ENCODE results near the gene AGPS. TPM values are rescaled to one million over a fixed set of nuclear protein-coding genes. Genes with fewer than 3 reads are reported as not detected.
"Not testable (repeated sequence)": the region's sequence is repeated elsewhere in the genome, so short reads cannot be mapped to it uniquely, and the experiment has no call there.

The AGPS gene
- total RNA-seq, 2 experiments from 2014 or later = 52.0 to 52.8 TPM

GRCh38 chr2:177430411-177430810, 37.8 kb downstream of the AGPS start:
- no peak for DNase-seq
- POLR2A ChIA-PET = no interaction called here
- Mint-ChIP-seq H3K9me3 (peaks cover 59% of the 10 kb centered on the region), H3K27me3 (no peaks in the 10 kb centered on the region), H3K27ac (no peak overlapping the region), H3K36me3 (ENCODE audit: low read depth) (peaks cover 79% of the 10 kb centered on the region), H3K4me3 (no peak overlapping the region), H3K4me1 (peaks cover 2% of the 10 kb centered on the region)
- CTCF ChIA-PET = interaction anchor here (0.9 kb wide), 1 partner anchor 15 kb away, joined by 3 read pairs; no protein-coding TSS in a partner anchor

- DNase-seq, H3K4me1 Mint-ChIP-seq, H3K27me3 Mint-ChIP-seq, H3K27ac Mint-ChIP-seq, H3K4me3 Mint-ChIP-seq: not testable (repeated sequence)
- ChIA-PET CTCF (interaction anchor here (0.9 kb wide), 1 partner anchor 15 kb away, joined by 3 read pairs; no protein-coding TSS in a partner anchor), POLR2A (interaction anchor here (0.5 kb wide), 1 partner anchor 1084 kb away, joined by 3 read pairs; no protein-coding TSS in a partner anchor)
- H3K36me3 Mint-ChIP-seq (ENCODE audit: low read depth) = peaks cover 71% of the 10 kb centered on the region
- peaks cover 53% of the 10 kb centered on the region for H3K9me3 Mint-ChIP-seq
Observed at GRCh38 chr2:177431111-177431725, 38.6 kb downstream of the AGPS start.

- CTCF ChIA-PET = no interaction called here
- no peaks in the 10 kb centered on the region for H3K27me3 Mint-ChIP-seq
Observed at GRCh38 chr2:177432703-177433102, 40.1 kb downstream of the AGPS start.

GRCh38 chr2:177433402-177433801, 40.8 kb downstream of the AGPS start:
- peaks cover 57% of the 10 kb centered on the region for H3K36me3 Mint-ChIP-seq (ENCODE audit: low read depth)
- POLR2A ChIA-PET = no interaction called here
- H3K27me3 Mint-ChIP-seq = no peaks in the 10 kb centered on the region
- CTCF ChIA-PET = no interaction called here
- H3K27ac Mint-ChIP-seq = no peak overlapping the region
- H3K4me3 Mint-ChIP-seq = no peak overlapping the region
- peaks cover 34% of the 10 kb centered on the region for H3K9me3 Mint-ChIP-seq
- DNase-seq = no peak
- peaks cover 2% of the 10 kb centered on the region for H3K4me1 Mint-ChIP-seq

More at GRCh38 chr2:177432703-177433102, 40.1 kb downstream of the AGPS start:
- Mint-ChIP-seq H3K4me3 (no peak overlapping the region), H3K4me1 (peaks cover 2% of the 10 kb centered on the region), H3K27ac (no peak overlapping the region), H3K36me3 (ENCODE audit: low read depth) (peaks cover 61% of the 10 kb centered on the region), H3K9me3 (peaks cover 40% of the 10 kb centered on the region)
- DNase-seq = no peak
- POLR2A ChIA-PET = no interaction called here

- no peak for DNase-seq
- H3K27me3 Mint-ChIP-seq = no peaks in the 10 kb centered on the region
- peaks cover 2% of the 10 kb centered on the region for H3K4me1 Mint-ChIP-seq
- peaks cover 50% of the 10 kb centered on the region for H3K36me3 Mint-ChIP-seq (ENCODE audit: low read depth)
- POLR2A ChIA-PET = no interaction called here
- H3K27ac Mint-ChIP-seq = no peak overlapping the region
- no peak overlapping the region for H3K4me3 Mint-ChIP-seq
- H3K9me3 Mint-ChIP-seq = peaks cover 26% of the 10 kb centered on the region
- CTCF ChIA-PET = no interaction called here
Observed at GRCh38 chr2:177434475-177434874, 41.9 kb downstream of the AGPS start.

- POLR2A ChIA-PET = no interaction called here
- CTCF ChIA-PET = interaction anchor here (0.8 kb wide), 1 partner anchor 273 kb away, joined by 3 read pairs; no protein-coding TSS in a partner anchor
- peaks cover 45% of the 10 kb centered on the region for H3K36me3 Mint-ChIP-seq (ENCODE audit: low read depth)
Observed at GRCh38 chr2:177445200-177445599, 52.6 kb downstream of the AGPS start.

GRCh38 chr2:177448031-177448430, 55.5 kb downstream of the AGPS start:
- Mint-ChIP-seq H3K36me3 (ENCODE audit: low read depth) (peaks cover 51% of the 10 kb centered on the region), H3K9me3 (no peaks in the 10 kb centered on the region), H3K4me3 (no peak overlapping the region), H3K27me3 (no peaks in the 10 kb centered on the region), H3K4me1 (no peaks in the 10 kb centered on the region), H3K27ac (no peak overlapping the region)
- POLR2A ChIA-PET = no interaction called here
- no peak for DNase-seq
- CTCF ChIA-PET = no interaction called here

More at GRCh38 chr2:177445200-177445599, 52.6 kb downstream of the AGPS start:
- H3K27ac Mint-ChIP-seq = no peak overlapping the region
- no peaks in the 10 kb centered on the region for H3K9me3 Mint-ChIP-seq
- H3K4me3 Mint-ChIP-seq = no peak overlapping the region
- no peak for DNase-seq
- no peaks in the 10 kb centered on the region for H3K27me3 Mint-ChIP-seq
- H3K4me1 Mint-ChIP-seq = no peaks in the 10 kb centered on the region

- no peaks in the 10 kb centered on the region for H3K4me1 Mint-ChIP-seq
- DNase-seq = no peak
- H3K9me3 Mint-ChIP-seq = peaks cover 3% of the 10 kb centered on the region
- ChIA-PET CTCF (no interaction called here), POLR2A (no interaction called here)
- no peak overlapping the region for H3K4me3 Mint-ChIP-seq
- peaks cover 49% of the 10 kb centered on the region for H3K36me3 Mint-ChIP-seq (ENCODE audit: low read depth)
- H3K27me3 Mint-ChIP-seq = no peaks in the 10 kb centered on the region
- H3K27ac Mint-ChIP-seq = no peak overlapping the region
Observed at GRCh38 chr2:177449159-177449558, 56.6 kb downstream of the AGPS start.

GRCh38 chr2:177455187-177455586, 62.6 kb downstream of the AGPS start:
- Mint-ChIP-seq H3K36me3 (ENCODE audit: low read depth) (peaks cover 58% of the 10 kb centered on the region), H3K4me3 (no peak overlapping the region), H3K4me1 (no peaks in the 10 kb centered on the region), H3K27me3 (no peaks in the 10 kb centered on the region), H3K27ac (no peak overlapping the region), H3K9me3 (peaks cover 13% of the 10 kb centered on the region)
- ChIA-PET CTCF (interaction anchor here (0.9 to 1.1 kb wide), 2 partner anchors 40 to 149 kb away, joined by 3 read pairs; no protein-coding TSS in a partner anchor), POLR2A (interaction anchor here (0.7 kb wide), 1 partner anchor 104 kb away, joined by 3 read pairs; no protein-coding TSS in a partner anchor)
- DNase-seq = no peak

- peaks cover 57% of the 10 kb centered on the region for H3K36me3 Mint-ChIP-seq (ENCODE audit: low read depth)
- CTCF ChIA-PET = not testable (repeated sequence)
Observed at GRCh38 chr2:177459756-177460155, 67.2 kb downstream of the AGPS start.

GRCh38 chr2:177460973-177461585, 68.5 kb downstream of the AGPS start:
- Mint-ChIP-seq H3K27ac (no peak overlapping the region), H3K36me3 (ENCODE audit: low read depth) (peaks cover 58% of the 10 kb centered on the region)

More at GRCh38 chr2:177459756-177460155, 67.2 kb downstream of the AGPS start:
- peaks cover 11% of the 10 kb centered on the region for H3K9me3 Mint-ChIP-seq
- H3K4me3 Mint-ChIP-seq, POLR2A ChIA-PET, H3K27ac Mint-ChIP-seq, H3K4me1 Mint-ChIP-seq, DNase-seq, H3K27me3 Mint-ChIP-seq: not testable (repeated sequence)

GRCh38 chr2:177464549-177464948, 72.0 kb downstream of the AGPS start:
- ChIA-PET CTCF (interaction anchor here (1.0 to 1.7 kb wide), 2 partner anchors 11 to 23 kb away, joined by 3 to 5 read pairs; no protein-coding TSS in a partner anchor), POLR2A (no interaction called here)
- no peak overlapping the region for H3K27ac Mint-ChIP-seq
- peaks cover 42% of the 10 kb centered on the region for H3K36me3 Mint-ChIP-seq (ENCODE audit: low read depth)
- peaks cover 1% of the 10 kb centered on the region for H3K9me3 Mint-ChIP-seq
- no peak for DNase-seq
- peaks cover 3% of the 10 kb centered on the region for H3K4me1 Mint-ChIP-seq
- H3K4me3 Mint-ChIP-seq = no peak overlapping the region
- no peaks in the 10 kb centered on the region for H3K27me3 Mint-ChIP-seq

More at GRCh38 chr2:177460973-177461585, 68.5 kb downstream of the AGPS start:
- ChIA-PET CTCF (interaction anchor here (0.7 kb wide), 1 partner anchor 22 kb away, joined by 3 read pairs; no protein-coding TSS in a partner anchor), POLR2A (interaction anchor here (0.7 kb wide), 1 partner anchor 1611 kb away, joined by 3 read pairs; no protein-coding TSS in a partner anchor)
- Mint-ChIP-seq H3K27me3 (no peaks in the 10 kb centered on the region), H3K4me3 (no peak overlapping the region), H3K9me3 (peaks cover 11% of the 10 kb centered on the region), H3K4me1 (no peaks in the 10 kb centered on the region)
- DNase-seq = no peak

- DNase-seq = no peak
- Mint-ChIP-seq H3K27ac (no peak overlapping the region), H3K4me3 (no peak overlapping the region), H3K36me3 (ENCODE audit: low read depth) (peaks cover 48% of the 10 kb centered on the region), H3K27me3 (no peaks in the 10 kb centered on the region), H3K4me1 (peaks cover 3% of the 10 kb centered on the region), H3K9me3 (no peaks in the 10 kb centered on the region)
- ChIA-PET CTCF (interaction anchor here (1.0 kb wide), 1 partner anchor 24 kb away, joined by 3 read pairs; no protein-coding TSS in a partner anchor), POLR2A (no interaction called here)
Observed at GRCh38 chr2:177465400-177466138, 73.0 kb downstream of the AGPS start.

Data from activated CD4-positive, alpha-beta memory T cell treated with anti-CD3 and anti-CD28 coated beads, Interleukin-2, amount 10 ng/mL, durations not matched to agents 7 days and 5 days (primary cell).